ENCODE measurements around the gene PDGFB. TPM values are rescaled to one million over a fixed set of nuclear protein-coding genes. Genes with fewer than 3 reads are reported as not detected.
A peak's percentile ranks its signal among the peaks of the same experiment; 100 is the strongest.

The PDGFB gene
- total RNA-seq, 1 experiment from 2014 or later = 9.2 TPM

DNA sequence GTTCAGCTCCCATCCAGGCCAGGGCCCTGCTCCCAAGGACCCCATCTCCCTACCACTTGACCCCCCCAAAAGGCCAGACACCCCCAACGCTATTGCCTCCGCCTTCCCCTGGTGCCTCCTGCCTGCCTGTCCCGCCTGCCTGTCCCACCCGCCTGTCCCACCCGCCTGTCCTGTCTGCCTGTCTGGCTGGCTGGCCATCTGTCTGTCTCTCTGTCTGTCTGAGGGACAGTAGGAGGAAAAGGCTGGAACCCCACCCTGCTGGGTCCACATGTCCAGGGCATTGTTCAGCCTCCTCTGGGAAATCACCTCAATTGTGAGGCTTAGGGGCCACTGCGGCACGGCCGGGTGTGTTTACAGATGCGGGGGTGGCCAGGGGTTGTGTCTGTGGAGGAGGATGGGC, 67.0 kb downstream of the PDGFB start:
- ATAC-seq (no peak), DNase-seq (ENCODE audit: low spot score) (no peak)
- Mint-ChIP-seq H3K27ac (peak overlapping the region; percentile 86), H3K27me3 (ENCODE audit: low read depth) (no peaks in the 10 kb centered on the region; the same call in none of the 2 replicates), H3K4me1 (peaks cover 80% of the 10 kb centered on the region), H3K4me3 (no peak overlapping the region), H3K36me3 (no peaks in the 10 kb centered on the region; the same call in 1 of the 2 replicates), H3K9me3 (peaks cover 6% of the 10 kb centered on the region)
- ChIA-PET POLR2A (interaction anchor here (0.9 kb wide), 1 partner anchor 37 kb away, joined by 9 read pairs; no protein-coding TSS in a partner anchor), CTCF (interaction anchor here (1.0 to 4.0 kb wide), 6 partner anchors 37 to 409 kb away, joined by 3 to 19 read pairs (median 4); no protein-coding TSS in a partner anchor)
- TF ChIP-seq, protein P1, sequence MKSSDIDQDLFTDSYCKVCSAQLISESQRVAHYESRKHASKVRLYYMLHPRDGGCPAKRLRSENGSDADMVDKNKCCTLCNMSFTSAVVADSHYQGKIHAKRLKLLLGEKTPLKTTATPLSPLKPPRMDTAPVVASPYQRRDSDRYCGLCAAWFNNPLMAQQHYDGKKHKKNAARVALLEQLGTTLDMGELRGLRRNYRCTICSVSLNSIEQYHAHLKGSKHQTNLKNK (CRISPR knock-in tag; IDR thresholded peaks at IDR 0.05) = no peak
- TF ChIP-seq, protein P2, sequence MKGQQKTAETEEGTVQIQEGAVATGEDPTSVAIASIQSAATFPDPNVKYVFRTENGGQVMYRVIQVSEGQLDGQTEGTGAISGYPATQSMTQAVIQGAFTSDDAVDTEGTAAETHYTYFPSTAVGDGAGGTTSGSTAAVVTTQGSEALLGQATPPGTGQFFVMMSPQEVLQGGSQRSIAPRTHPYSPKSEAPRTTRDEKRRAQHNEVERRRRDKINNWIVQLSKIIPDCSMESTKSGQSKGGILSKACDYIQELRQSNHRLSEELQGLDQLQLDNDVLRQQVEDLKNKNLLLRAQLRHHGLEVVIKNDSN (CRISPR knock-in tag; IDR thresholded peaks at IDR 0.05) = no peak
- TF ChIP-seq NR2C2 (CRISPR knock-in tag; IDR thresholded peaks at IDR 0.05) (no peak), FOXJ3 (CRISPR knock-in tag; IDR thresholded peaks at IDR 0.05; ENCODE audit: borderline replicate concordance) (no peak), IRF2 (CRISPR knock-in tag; IDR thresholded peaks at IDR 0.05; ENCODE audit: borderline replicate concordance, low read depth) (no peak), SMAD4 (CRISPR knock-in tag; IDR thresholded peaks at IDR 0.05) (no peak), TEAD1 (CRISPR knock-in tag; IDR thresholded peaks at IDR 0.05) (no peak), SOX15 (CRISPR knock-in tag; IDR thresholded peaks at IDR 0.05) (no peak)
- TF ChIP-seq, protein P3, sequence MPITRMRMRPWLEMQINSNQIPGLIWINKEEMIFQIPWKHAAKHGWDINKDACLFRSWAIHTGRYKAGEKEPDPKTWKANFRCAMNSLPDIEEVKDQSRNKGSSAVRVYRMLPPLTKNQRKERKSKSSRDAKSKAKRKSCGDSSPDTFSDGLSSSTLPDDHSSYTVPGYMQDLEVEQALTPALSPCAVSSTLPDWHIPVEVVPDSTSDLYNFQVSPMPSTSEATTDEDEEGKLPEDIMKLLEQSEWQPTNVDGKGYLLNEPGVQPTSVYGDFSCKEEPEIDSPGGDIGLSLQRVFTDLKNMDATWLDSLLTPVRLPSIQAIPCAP (CRISPR knock-in tag; IDR thresholded peaks at IDR 0.05) = no peak
- TF ChIP-seq, protein P4, sequence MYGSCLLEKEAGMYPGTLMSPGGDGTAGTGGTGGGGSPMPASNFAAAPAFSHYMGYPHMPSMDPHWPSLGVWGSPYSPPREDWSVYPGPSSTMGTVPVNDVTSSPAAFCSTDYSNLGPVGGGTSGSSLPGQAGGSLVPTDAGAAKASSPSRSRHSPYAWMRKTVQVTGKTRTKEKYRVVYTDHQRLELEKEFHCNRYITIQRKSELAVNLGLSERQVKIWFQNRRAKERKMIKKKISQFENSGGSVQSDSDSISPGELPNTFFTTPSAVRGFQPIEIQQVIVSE (CRISPR knock-in tag; IDR thresholded peaks at IDR 0.05; ENCODE audit: borderline replicate concordance) = no peak
- TF ChIP-seq, protein P5, sequence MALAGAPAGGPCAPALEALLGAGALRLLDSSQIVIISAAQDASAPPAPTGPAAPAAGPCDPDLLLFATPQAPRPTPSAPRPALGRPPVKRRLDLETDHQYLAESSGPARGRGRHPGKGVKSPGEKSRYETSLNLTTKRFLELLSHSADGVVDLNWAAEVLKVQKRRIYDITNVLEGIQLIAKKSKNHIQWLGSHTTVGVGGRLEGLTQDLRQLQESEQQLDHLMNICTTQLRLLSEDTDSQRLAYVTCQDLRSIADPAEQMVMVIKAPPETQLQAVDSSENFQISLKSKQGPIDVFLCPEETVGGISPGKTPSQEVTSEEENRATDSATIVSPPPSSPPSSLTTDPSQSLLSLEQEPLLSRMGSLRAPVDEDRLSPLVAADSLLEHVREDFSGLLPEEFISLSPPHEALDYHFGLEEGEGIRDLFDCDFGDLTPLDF (CRISPR knock-in tag; IDR thresholded peaks at IDR 0.05) = no peak

DNA sequence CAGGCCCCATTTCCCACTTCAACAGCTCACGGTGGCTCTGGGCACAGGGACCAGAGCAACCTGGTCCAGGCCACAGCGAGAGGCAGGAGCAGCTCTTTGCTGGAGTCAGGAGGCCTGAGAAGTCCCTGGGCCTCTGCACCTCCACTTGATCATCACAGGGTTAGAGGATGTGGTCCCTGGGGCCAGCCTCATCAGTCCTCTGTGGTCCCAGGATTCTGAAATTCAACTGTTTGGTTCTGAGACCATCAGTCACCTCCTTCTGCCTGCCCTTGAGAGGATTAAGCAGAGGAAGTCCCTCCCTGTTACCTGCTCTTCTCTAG, 67.4 kb downstream of the PDGFB start:
- ChIA-PET POLR2A (interaction anchor here (0.9 to 3.8 kb wide), 2 partner anchors 38 to 53 kb away, joined by 9 to 18 read pairs; no protein-coding TSS in a partner anchor), CTCF (interaction anchor here (1.0 to 4.0 kb wide), 8 partner anchors 25 to 409 kb away, joined by 3 to 19 read pairs (median 4); no protein-coding TSS in a partner anchor)
- Mint-ChIP-seq H3K27ac (peak overlapping the region; percentile 86), H3K27me3 (ENCODE audit: low read depth) (no peaks in the 10 kb centered on the region; the same call in none of the 2 replicates), H3K4me3 (no peak overlapping the region), H3K4me1 (peaks cover 81% of the 10 kb centered on the region), H3K9me3 (peaks cover 6% of the 10 kb centered on the region), H3K36me3 (no peaks in the 10 kb centered on the region; the same call in 1 of the 2 replicates)
- no peak for ATAC-seq
- DNase-seq (ENCODE audit: low spot score) = no peak
- TF ChIP-seq, protein P5 (CRISPR knock-in tag; IDR thresholded peaks at IDR 0.05) = no peak
- TF ChIP-seq EMX1 (CRISPR knock-in tag; IDR thresholded peaks at IDR 0.05) (no peak), TCF7 (CRISPR knock-in tag; IDR thresholded peaks at IDR 0.05; ENCODE audit: low read depth) (no peak), RELA (CRISPR knock-in tag; IDR thresholded peaks at IDR 0.05; ENCODE audit: borderline replicate concordance) (no peak), GRHL2 (CRISPR knock-in tag; IDR thresholded peaks at IDR 0.05; ENCODE audit: insufficient replicate concordance, severe bottlenecking) (no peak), SMAD3 (CRISPR knock-in tag; IDR thresholded peaks at IDR 0.05; ENCODE audit: borderline replicate concordance) (no peak), NFE2L1 (CRISPR knock-in tag; IDR thresholded peaks at IDR 0.05) (no peak)
- TF ChIP-seq, protein P3 (CRISPR knock-in tag; IDR thresholded peaks at IDR 0.05) = no peak
- TF ChIP-seq, protein P6, sequence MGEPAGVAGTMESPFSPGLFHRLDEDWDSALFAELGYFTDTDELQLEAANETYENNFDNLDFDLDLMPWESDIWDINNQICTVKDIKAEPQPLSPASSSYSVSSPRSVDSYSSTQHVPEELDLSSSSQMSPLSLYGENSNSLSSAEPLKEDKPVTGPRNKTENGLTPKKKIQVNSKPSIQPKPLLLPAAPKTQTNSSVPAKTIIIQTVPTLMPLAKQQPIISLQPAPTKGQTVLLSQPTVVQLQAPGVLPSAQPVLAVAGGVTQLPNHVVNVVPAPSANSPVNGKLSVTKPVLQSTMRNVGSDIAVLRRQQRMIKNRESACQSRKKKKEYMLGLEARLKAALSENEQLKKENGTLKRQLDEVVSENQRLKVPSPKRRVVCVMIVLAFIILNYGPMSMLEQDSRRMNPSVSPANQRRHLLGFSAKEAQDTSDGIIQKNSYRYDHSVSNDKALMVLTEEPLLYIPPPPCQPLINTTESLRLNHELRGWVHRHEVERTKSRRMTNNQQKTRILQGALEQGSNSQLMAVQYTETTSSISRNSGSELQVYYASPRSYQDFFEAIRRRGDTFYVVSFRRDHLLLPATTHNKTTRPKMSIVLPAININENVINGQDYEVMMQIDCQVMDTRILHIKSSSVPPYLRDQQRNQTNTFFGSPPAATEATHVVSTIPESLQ (CRISPR knock-in tag; IDR thresholded peaks at IDR 0.05) = no peak
- TF ChIP-seq, protein P7, sequence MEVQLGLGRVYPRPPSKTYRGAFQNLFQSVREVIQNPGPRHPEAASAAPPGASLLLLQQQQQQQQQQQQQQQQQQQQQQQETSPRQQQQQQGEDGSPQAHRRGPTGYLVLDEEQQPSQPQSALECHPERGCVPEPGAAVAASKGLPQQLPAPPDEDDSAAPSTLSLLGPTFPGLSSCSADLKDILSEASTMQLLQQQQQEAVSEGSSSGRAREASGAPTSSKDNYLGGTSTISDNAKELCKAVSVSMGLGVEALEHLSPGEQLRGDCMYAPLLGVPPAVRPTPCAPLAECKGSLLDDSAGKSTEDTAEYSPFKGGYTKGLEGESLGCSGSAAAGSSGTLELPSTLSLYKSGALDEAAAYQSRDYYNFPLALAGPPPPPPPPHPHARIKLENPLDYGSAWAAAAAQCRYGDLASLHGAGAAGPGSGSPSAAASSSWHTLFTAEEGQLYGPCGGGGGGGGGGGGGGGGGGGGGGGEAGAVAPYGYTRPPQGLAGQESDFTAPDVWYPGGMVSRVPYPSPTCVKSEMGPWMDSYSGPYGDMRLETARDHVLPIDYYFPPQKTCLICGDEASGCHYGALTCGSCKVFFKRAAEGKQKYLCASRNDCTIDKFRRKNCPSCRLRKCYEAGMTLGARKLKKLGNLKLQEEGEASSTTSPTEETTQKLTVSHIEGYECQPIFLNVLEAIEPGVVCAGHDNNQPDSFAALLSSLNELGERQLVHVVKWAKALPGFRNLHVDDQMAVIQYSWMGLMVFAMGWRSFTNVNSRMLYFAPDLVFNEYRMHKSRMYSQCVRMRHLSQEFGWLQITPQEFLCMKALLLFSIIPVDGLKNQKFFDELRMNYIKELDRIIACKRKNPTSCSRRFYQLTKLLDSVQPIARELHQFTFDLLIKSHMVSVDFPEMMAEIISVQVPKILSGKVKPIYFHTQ (CRISPR knock-in tag; IDR thresholded peaks at IDR 0.05) = no peak
- TF ChIP-seq, protein P8, sequence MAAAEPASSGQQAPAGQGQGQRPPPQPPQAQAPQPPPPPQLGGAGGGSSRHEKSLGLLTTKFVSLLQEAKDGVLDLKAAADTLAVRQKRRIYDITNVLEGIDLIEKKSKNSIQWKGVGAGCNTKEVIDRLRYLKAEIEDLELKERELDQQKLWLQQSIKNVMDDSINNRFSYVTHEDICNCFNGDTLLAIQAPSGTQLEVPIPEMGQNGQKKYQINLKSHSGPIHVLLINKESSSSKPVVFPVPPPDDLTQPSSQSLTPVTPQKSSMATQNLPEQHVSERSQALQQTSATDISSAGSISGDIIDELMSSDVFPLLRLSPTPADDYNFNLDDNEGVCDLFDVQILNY (CRISPR knock-in tag; IDR thresholded peaks at IDR 0.05) = no peak
- TF ChIP-seq, protein P9, sequence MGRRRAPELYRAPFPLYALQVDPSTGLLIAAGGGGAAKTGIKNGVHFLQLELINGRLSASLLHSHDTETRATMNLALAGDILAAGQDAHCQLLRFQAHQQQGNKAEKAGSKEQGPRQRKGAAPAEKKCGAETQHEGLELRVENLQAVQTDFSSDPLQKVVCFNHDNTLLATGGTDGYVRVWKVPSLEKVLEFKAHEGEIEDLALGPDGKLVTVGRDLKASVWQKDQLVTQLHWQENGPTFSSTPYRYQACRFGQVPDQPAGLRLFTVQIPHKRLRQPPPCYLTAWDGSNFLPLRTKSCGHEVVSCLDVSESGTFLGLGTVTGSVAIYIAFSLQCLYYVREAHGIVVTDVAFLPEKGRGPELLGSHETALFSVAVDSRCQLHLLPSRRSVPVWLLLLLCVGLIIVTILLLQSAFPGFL (CRISPR knock-in tag; IDR thresholded peaks at IDR 0.05; ENCODE audit: borderline replicate concordance) = no peak

Measured in WTC11 (cell line).